Nephron (organoid): ENCODE results near the gene PGBD5.

Source experiments
- H3K27ac Mint-ChIP-seq, 3 experiments: 2 replicates each; pipeline ENCODE4 v1.8.0; 2020; ENCODE audit warnings: mixed read lengths in 3 of 3, mild to moderate bottlenecking in 2 of 3, moderate library complexity in 1 of 3
- H3K27me3 Mint-ChIP-seq: 2 replicates; pipeline ENCODE4 v1.8.0; 2021; ENCODE audit warnings: low read depth, mild to moderate bottlenecking, moderate library complexity, mixed read lengths
- H3K36me3 Mint-ChIP-seq: 2 replicates; pipeline ENCODE4 v1.8.0; 2020; ENCODE audit warnings: low read depth, mixed read lengths
- H3K4me1 Mint-ChIP-seq: 2 replicates; pipeline ENCODE4 v1.8.0; 2020; ENCODE audit warnings: mixed read lengths
- H3K4me3 Mint-ChIP-seq, 3 experiments: 2 replicates each; pipeline ENCODE4 v1.8.0; 2020; ENCODE audit warnings: mild to moderate bottlenecking in 3 of 3, mixed read lengths in 3 of 3, moderate library complexity in 2 of 3
- H3K9me3 Mint-ChIP-seq: 2 replicates; pipeline ENCODE4 v1.8.0; 2020; ENCODE audit warnings: mixed read lengths
- CTCF ChIP-seq, 3 experiments: fragments of 200-600 bp; sonication (generic); IDR thresholded peaks; one replicate each; pipeline ENCODE4 v1.5.0; 2021; ENCODE audit warnings: antibody characterized with exemption in 3 of 3; ENCODE audit not compliant: unreplicated experiment in 3 of 3

The PGBD5 gene

GRCh38 chr1:230396966-230397365, 29.2 kb downstream of the PGBD5 start:
- H3K36me3 Mint-ChIP-seq = peaks cover 4% of the 10 kb centered on the region
- no peak for TF ChIP-seq CTCF (IDR thresholded peaks at IDR 0.05; ENCODE audit: unreplicated experiment in 3 of 3)
- H3K4me1 Mint-ChIP-seq = no peaks in the 10 kb centered on the region
- peaks cover 8% of the 10 kb centered on the region for H3K27me3 Mint-ChIP-seq
- no peak overlapping the region for H3K4me3 Mint-ChIP-seq
- H3K27ac Mint-ChIP-seq = no peak overlapping the region
- peaks cover 4% of the 10 kb centered on the region for H3K9me3 Mint-ChIP-seq

GRCh38 chr1:230395932-230396331, 30.2 kb downstream of the PGBD5 start:
- H3K4me1 Mint-ChIP-seq = no peaks in the 10 kb centered on the region
- no peak for TF ChIP-seq CTCF (IDR thresholded peaks at IDR 0.05; ENCODE audit: unreplicated experiment in 3 of 3)
- peaks cover 4% of the 10 kb centered on the region for H3K9me3 Mint-ChIP-seq
- H3K4me3 Mint-ChIP-seq = no peak overlapping the region
- peaks cover 8% of the 10 kb centered on the region for H3K27me3 Mint-ChIP-seq
- H3K36me3 Mint-ChIP-seq = peaks cover 4% of the 10 kb centered on the region
- no peak overlapping the region for H3K27ac Mint-ChIP-seq

- no peaks in the 10 kb centered on the region for H3K4me1 Mint-ChIP-seq
- no peak overlapping the region for H3K4me3 Mint-ChIP-seq
- no peak overlapping the region for H3K27ac Mint-ChIP-seq
- peaks cover 13% of the 10 kb centered on the region for H3K27me3 Mint-ChIP-seq
- H3K36me3 Mint-ChIP-seq = peaks cover 4% of the 10 kb centered on the region
- no peak for TF ChIP-seq CTCF (IDR thresholded peaks at IDR 0.05; ENCODE audit: unreplicated experiment in 3 of 3)
- H3K9me3 Mint-ChIP-seq = peaks cover 4% of the 10 kb centered on the region
Measured at GRCh38 chr1:230394741-230395140, 31.4 kb downstream of the PGBD5 start.

GRCh38 chr1:230394134-230394533, 32.0 kb downstream of the PGBD5 start:
- Mint-ChIP-seq H3K9me3 (peaks cover 4% of the 10 kb centered on the region), H3K4me3 (no peak overlapping the region), H3K36me3 (peaks cover 4% of the 10 kb centered on the region), H3K4me1 (no peaks in the 10 kb centered on the region), H3K27ac (no peak overlapping the region), H3K27me3 (peaks cover 13% of the 10 kb centered on the region)
- TF ChIP-seq CTCF (IDR thresholded peaks at IDR 0.05; ENCODE audit: unreplicated experiment in 3 of 3) = no peak

- no peak for TF ChIP-seq CTCF (IDR thresholded peaks at IDR 0.05; ENCODE audit: unreplicated experiment in 3 of 3)
- H3K4me3 Mint-ChIP-seq = no peak overlapping the region
- peaks cover 4% of the 10 kb centered on the region for H3K36me3 Mint-ChIP-seq
- peaks cover 4% of the 10 kb centered on the region for H3K9me3 Mint-ChIP-seq
- no peaks in the 10 kb centered on the region for H3K4me1 Mint-ChIP-seq
- H3K27ac Mint-ChIP-seq = no peak overlapping the region
- H3K27me3 Mint-ChIP-seq = peaks cover 13% of the 10 kb centered on the region
Measured at GRCh38 chr1:230393722-230394121, 32.4 kb downstream of the PGBD5 start.

- no peak overlapping the region for H3K27ac Mint-ChIP-seq
- peaks cover 4% of the 10 kb centered on the region for H3K36me3 Mint-ChIP-seq
- H3K27me3 Mint-ChIP-seq = peaks cover 13% of the 10 kb centered on the region
- H3K4me1 Mint-ChIP-seq = no peaks in the 10 kb centered on the region
- H3K9me3 Mint-ChIP-seq = peaks cover 4% of the 10 kb centered on the region
- no peak overlapping the region for H3K4me3 Mint-ChIP-seq
- no peak for TF ChIP-seq CTCF (IDR thresholded peaks at IDR 0.05; ENCODE audit: unreplicated experiment in 3 of 3)
Measured at GRCh38 chr1:230392920-230393521, 33.1 kb downstream of the PGBD5 start.
